ENCODE measurements around the gene TSC2.

Gene TSC2

DNA sequence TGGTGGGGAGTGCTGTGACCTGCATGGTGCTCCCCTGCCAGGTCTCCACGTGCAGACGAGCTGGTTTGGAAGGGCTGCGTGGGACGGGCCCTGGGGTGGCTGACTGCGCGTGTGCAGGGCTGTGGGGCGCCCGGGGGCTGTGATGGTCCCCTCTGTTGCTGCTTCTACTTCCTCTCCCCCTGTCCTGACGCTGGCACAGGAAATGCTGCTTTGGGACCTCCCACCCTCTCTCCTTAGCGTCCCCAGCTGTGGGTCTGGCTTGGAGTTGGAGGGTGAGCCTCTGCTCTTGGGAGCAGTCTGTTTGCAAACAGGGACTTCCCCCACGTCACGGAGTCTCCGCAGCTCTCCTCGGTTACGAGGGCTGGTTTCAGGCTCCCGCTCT is 35.2 kb downstream of the TSC2 start:
- Histone ChIP-seq H3K79me2 (ENCODE audit: insufficient read depth, low read length) (no peaks in the 10 kb centered on the region), H4K20me1 (ENCODE audit: insufficient read depth, low read length) (no peaks in the 10 kb centered on the region), H3K9ac (ENCODE audit: low read length) (no peak overlapping the region), H3F3A (ENCODE audit: insufficient read depth, low read length) (no peaks in the 10 kb centered on the region), H3K4me2 (ENCODE audit: low read length) (no peak overlapping the region), H3K4me3 (ENCODE audit: low read depth, low read length, poor library complexity, severe bottlenecking) (no peak overlapping the region), H3K9me2 (ENCODE audit: low read depth, low read length) (no peaks in the 10 kb centered on the region), H3K27me3 (ENCODE audit: insufficient read depth, low read length) (no peaks in the 10 kb centered on the region), H3K36me3 (ENCODE audit: insufficient read depth, low read length) (peaks cover 36% of the 10 kb centered on the region), H2AFZ (ENCODE audit: low read length) (no peak overlapping the region), H3K27ac (ENCODE audit: low read depth, low read length, poor library complexity, severe bottlenecking) (no peak overlapping the region), H3K4me1 (ENCODE audit: insufficient read depth, low read length, severe bottlenecking) (peaks cover 13% of the 10 kb centered on the region), H3K9me3 (ENCODE audit: low read length) (no peaks in the 10 kb centered on the region)
- TF ChIP-seq EZH2 (IDR thresholded peaks at IDR 0.05; ENCODE audit: borderline replicate concordance, low read length), result no peak
- TF ChIP-seq, protein P1, sequence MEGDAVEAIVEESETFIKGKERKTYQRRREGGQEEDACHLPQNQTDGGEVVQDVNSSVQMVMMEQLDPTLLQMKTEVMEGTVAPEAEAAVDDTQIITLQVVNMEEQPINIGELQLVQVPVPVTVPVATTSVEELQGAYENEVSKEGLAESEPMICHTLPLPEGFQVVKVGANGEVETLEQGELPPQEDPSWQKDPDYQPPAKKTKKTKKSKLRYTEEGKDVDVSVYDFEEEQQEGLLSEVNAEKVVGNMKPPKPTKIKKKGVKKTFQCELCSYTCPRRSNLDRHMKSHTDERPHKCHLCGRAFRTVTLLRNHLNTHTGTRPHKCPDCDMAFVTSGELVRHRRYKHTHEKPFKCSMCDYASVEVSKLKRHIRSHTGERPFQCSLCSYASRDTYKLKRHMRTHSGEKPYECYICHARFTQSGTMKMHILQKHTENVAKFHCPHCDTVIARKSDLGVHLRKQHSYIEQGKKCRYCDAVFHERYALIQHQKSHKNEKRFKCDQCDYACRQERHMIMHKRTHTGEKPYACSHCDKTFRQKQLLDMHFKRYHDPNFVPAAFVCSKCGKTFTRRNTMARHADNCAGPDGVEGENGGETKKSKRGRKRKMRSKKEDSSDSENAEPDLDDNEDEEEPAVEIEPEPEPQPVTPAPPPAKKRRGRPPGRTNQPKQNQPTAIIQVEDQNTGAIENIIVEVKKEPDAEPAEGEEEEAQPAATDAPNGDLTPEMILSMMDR (IDR thresholded peaks at IDR 0.05; ENCODE audit: low read length), result no peak

DNA sequence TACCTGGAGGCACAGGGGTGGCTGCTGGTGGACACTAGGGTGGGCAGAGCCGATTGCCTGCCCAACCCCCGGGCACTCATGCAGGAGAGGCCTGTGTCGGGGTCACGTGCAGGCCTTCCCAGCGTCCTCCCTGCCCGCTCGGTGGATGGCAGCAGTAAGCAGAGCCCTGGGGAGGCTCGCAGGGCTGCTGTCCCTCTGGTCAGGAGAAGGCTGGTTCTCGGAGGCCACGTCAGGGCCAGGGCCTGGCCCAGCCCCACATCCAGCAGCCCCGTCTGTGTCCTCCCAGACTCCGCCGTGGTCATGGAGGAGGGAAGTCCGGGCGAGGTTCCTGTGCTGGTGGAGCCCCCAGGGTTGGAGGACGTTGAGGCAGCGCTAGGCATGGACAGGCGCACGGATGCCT is 35.6 kb downstream of the TSC2 start:
- no peak overlapping the region for H3K9ac ChIP-seq (ENCODE audit: low read length)
- no peaks in the 10 kb centered on the region for H3K9me3 ChIP-seq (ENCODE audit: low read length)
- no peaks in the 10 kb centered on the region for H3F3A ChIP-seq (ENCODE audit: insufficient read depth, low read length)
- no peaks in the 10 kb centered on the region for H3K9me2 ChIP-seq (ENCODE audit: low read depth, low read length)
- H3K27ac ChIP-seq (ENCODE audit: low read depth, low read length, poor library complexity, severe bottlenecking), result no peak overlapping the region
- no peaks in the 10 kb centered on the region for H3K79me2 ChIP-seq (ENCODE audit: insufficient read depth, low read length)
- H3K4me3 ChIP-seq (ENCODE audit: low read depth, low read length, poor library complexity, severe bottlenecking), result no peak overlapping the region
- no peak overlapping the region for H2AFZ ChIP-seq (ENCODE audit: low read length)
- no peak overlapping the region for H3K4me2 ChIP-seq (ENCODE audit: low read length)
- H3K4me1 ChIP-seq (ENCODE audit: insufficient read depth, low read length, severe bottlenecking), result peaks cover 13% of the 10 kb centered on the region
- peaks cover 39% of the 10 kb centered on the region for H3K36me3 ChIP-seq (ENCODE audit: insufficient read depth, low read length)
- no peaks in the 10 kb centered on the region for H3K27me3 ChIP-seq (ENCODE audit: insufficient read depth, low read length)
- H4K20me1 ChIP-seq (ENCODE audit: insufficient read depth, low read length), result no peaks in the 10 kb centered on the region
- no peak for TF ChIP-seq EZH2 (IDR thresholded peaks at IDR 0.05; ENCODE audit: borderline replicate concordance, low read length)
- TF ChIP-seq, protein P1 (IDR thresholded peaks at IDR 0.05; ENCODE audit: low read length), result no peak

DNA sequence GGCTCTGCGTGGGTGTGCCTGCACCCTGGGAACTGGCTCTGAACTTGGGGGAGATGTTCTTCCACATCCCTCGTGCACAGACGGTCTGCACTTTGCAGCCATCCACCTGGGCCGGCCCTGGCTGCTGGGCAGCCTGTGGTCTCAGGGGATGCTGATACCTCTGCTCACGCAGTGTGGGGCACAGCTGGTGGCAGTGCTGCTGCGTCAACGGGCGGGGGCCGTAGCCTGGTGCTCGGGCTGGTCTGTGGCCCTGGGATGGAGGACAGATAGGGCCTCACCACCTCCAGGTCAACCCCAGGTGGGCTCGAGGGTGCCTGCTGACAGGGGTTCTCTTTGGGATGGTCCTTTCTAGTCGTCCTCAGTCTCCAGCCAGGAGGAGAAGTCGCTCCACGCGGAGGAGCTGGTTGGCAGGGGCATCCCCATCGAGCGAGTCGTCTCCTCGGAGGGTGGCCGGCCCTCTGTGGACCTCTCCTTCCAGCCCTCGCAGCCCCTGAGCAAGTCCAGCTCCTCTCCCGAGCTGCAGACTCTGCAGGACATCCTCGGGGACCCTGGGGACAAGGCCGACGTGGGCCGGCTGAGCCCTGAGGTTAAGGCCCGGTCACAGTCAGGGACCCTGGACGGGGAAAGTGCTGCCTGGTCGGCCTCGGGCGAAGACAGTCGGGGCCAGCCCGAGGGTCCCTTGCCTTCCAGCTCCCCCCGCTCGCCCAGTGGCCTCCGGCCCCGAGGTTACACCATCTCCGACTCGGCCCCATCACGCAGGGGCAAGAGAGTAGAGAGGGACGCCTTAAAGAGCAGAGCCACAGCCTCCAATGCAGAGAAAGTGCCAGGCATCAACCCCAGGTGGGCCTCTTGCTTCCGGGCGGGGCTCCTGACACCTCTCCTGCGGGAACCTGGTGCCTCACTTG is 36.3 kb downstream of the TSC2 start:
- TF ChIP-seq, protein P1 (IDR thresholded peaks at IDR 0.05; ENCODE audit: low read length), result no peak
- TF ChIP-seq EZH2 (IDR thresholded peaks at IDR 0.05; ENCODE audit: borderline replicate concordance, low read length), result no peak
- no peak overlapping the region for H3K9ac ChIP-seq (ENCODE audit: low read length)
- H2AFZ ChIP-seq (ENCODE audit: low read length), result no peak overlapping the region
- H3K27me3 ChIP-seq (ENCODE audit: insufficient read depth, low read length), result no peaks in the 10 kb centered on the region
- H3K4me1 ChIP-seq (ENCODE audit: insufficient read depth, low read length, severe bottlenecking), result peaks cover 13% of the 10 kb centered on the region
- H3K27ac ChIP-seq (ENCODE audit: low read depth, low read length, poor library complexity, severe bottlenecking), result no peak overlapping the region
- no peaks in the 10 kb centered on the region for H3F3A ChIP-seq (ENCODE audit: insufficient read depth, low read length)
- no peaks in the 10 kb centered on the region for H4K20me1 ChIP-seq (ENCODE audit: insufficient read depth, low read length)
- no peaks in the 10 kb centered on the region for H3K9me3 ChIP-seq (ENCODE audit: low read length)
- H3K4me3 ChIP-seq (ENCODE audit: low read depth, low read length, poor library complexity, severe bottlenecking), result no peak overlapping the region
- H3K79me2 ChIP-seq (ENCODE audit: insufficient read depth, low read length), result no peaks in the 10 kb centered on the region
- H3K4me2 ChIP-seq (ENCODE audit: low read length), result no peak overlapping the region
- no peaks in the 10 kb centered on the region for H3K9me2 ChIP-seq (ENCODE audit: low read depth, low read length)
- peaks cover 46% of the 10 kb centered on the region for H3K36me3 ChIP-seq (ENCODE audit: insufficient read depth, low read length)
